ENCODE measurements around the gene GPR171. TPM values are rescaled to one million over a fixed set of nuclear protein-coding genes. Genes with fewer than 3 reads are reported as not detected.

The GPR171 gene, protein sequence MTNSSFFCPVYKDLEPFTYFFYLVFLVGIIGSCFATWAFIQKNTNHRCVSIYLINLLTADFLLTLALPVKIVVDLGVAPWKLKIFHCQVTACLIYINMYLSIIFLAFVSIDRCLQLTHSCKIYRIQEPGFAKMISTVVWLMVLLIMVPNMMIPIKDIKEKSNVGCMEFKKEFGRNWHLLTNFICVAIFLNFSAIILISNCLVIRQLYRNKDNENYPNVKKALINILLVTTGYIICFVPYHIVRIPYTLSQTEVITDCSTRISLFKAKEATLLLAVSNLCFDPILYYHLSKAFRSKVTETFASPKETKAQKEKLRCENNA
- total RNA-seq (2021) = 0.17 to 0.32 TPM in 2 of 3 replicates, not detected in the other
- not detected for Bru-seq, nascent RNA
- long read RNA-seq, experiment 1 = 0 reads
- long read RNA-seq, experiment 2 = 0 reads
- long read RNA-seq, experiment 3 = 0 reads

DNA sequence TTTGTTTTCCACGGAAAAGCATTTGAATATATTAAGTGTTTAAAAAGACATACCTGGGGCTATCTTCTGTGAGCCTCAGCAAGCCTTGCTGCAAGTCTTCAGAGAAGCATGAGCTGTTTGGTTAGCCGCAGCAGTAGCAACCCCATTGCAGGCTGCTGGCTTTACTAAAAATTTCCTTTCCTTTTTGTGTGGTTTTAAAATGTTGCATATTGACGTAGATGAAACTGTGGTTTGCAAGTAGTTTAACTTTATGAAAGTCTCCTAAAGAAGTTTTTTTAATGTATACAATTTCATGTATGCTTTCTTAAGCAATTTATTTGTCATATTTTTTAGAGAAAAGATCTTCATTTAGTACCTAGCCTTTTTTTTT, at the start of gene GPR171:
TSS of gene GPR171 (minus strand) at position 166 of the 370 bp plus-strand sequence. CDS start 3,830 bp downstream, outside the sequence.
- H3K27me3 Mint-ChIP-seq (ENCODE audit: low read depth) = no peaks in the 10 kb centered on the region
- H3K27ac Mint-ChIP-seq = no peak within 1 kb of the TSS
- ChIA-PET CTCF (no interaction called here), POLR2A (interaction anchor here (0.5 to 0.6 kb wide), 2 partner anchors 34 to 597 kb away, joined by 4 to 5 read pairs; no protein-coding TSS in a partner anchor)
- peaks cover 7% of the 10 kb centered on the region for H3K4me1 Mint-ChIP-seq
- TF ChIP-seq, protein P1, sequence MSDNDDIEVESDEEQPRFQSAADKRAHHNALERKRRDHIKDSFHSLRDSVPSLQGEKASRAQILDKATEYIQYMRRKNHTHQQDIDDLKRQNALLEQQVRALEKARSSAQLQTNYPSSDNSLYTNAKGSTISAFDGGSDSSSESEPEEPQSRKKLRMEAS (CRISPR knock-in tag; IDR thresholded peaks at IDR 0.05) = no peak
- TF ChIP-seq, protein P2, sequence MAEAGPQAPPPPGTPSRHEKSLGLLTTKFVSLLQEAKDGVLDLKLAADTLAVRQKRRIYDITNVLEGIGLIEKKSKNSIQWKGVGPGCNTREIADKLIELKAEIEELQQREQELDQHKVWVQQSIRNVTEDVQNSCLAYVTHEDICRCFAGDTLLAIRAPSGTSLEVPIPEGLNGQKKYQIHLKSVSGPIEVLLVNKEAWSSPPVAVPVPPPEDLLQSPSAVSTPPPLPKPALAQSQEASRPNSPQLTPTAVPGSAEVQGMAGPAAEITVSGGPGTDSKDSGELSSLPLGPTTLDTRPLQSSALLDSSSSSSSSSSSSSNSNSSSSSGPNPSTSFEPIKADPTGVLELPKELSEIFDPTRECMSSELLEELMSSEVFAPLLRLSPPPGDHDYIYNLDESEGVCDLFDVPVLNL (CRISPR knock-in tag; IDR thresholded peaks at IDR 0.05; ENCODE audit: borderline replicate concordance, low read depth) = no peak
- no peak for TF ChIP-seq GABPB1 (CRISPR knock-in tag; IDR thresholded peaks at IDR 0.05)
- no peak for TF ChIP-seq TEAD1 (CRISPR knock-in tag; IDR thresholded peaks at IDR 0.05)
- no peak for TF ChIP-seq RORB (CRISPR knock-in tag; IDR thresholded peaks at IDR 0.05)
- TF ChIP-seq NFATC4 (CRISPR knock-in tag; IDR thresholded peaks at IDR 0.05) = no peak
- no peak for TF ChIP-seq FOXJ3 (CRISPR knock-in tag; IDR thresholded peaks at IDR 0.05; ENCODE audit: borderline replicate concordance)
- TF ChIP-seq, protein P3, sequence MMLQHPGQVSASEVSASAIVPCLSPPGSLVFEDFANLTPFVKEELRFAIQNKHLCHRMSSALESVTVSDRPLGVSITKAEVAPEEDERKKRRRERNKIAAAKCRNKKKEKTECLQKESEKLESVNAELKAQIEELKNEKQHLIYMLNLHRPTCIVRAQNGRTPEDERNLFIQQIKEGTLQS (CRISPR knock-in tag; conservative IDR thresholded peaks at IDR 0.05) = no peak
- TF ChIP-seq, protein P4, sequence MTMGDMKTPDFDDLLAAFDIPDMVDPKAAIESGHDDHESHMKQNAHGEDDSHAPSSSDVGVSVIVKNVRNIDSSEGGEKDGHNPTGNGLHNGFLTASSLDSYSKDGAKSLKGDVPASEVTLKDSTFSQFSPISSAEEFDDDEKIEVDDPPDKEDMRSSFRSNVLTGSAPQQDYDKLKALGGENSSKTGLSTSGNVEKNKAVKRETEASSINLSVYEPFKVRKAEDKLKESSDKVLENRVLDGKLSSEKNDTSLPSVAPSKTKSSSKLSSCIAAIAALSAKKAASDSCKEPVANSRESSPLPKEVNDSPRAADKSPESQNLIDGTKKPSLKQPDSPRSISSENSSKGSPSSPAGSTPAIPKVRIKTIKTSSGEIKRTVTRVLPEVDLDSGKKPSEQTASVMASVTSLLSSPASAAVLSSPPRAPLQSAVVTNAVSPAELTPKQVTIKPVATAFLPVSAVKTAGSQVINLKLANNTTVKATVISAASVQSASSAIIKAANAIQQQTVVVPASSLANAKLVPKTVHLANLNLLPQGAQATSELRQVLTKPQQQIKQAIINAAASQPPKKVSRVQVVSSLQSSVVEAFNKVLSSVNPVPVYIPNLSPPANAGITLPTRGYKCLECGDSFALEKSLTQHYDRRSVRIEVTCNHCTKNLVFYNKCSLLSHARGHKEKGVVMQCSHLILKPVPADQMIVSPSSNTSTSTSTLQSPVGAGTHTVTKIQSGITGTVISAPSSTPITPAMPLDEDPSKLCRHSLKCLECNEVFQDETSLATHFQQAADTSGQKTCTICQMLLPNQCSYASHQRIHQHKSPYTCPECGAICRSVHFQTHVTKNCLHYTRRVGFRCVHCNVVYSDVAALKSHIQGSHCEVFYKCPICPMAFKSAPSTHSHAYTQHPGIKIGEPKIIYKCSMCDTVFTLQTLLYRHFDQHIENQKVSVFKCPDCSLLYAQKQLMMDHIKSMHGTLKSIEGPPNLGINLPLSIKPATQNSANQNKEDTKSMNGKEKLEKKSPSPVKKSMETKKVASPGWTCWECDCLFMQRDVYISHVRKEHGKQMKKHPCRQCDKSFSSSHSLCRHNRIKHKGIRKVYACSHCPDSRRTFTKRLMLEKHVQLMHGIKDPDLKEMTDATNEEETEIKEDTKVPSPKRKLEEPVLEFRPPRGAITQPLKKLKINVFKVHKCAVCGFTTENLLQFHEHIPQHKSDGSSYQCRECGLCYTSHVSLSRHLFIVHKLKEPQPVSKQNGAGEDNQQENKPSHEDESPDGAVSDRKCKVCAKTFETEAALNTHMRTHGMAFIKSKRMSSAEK (CRISPR knock-in tag; IDR thresholded peaks at IDR 0.05; ENCODE audit: borderline replicate concordance) = no peak
- TF ChIP-seq, protein P5, sequence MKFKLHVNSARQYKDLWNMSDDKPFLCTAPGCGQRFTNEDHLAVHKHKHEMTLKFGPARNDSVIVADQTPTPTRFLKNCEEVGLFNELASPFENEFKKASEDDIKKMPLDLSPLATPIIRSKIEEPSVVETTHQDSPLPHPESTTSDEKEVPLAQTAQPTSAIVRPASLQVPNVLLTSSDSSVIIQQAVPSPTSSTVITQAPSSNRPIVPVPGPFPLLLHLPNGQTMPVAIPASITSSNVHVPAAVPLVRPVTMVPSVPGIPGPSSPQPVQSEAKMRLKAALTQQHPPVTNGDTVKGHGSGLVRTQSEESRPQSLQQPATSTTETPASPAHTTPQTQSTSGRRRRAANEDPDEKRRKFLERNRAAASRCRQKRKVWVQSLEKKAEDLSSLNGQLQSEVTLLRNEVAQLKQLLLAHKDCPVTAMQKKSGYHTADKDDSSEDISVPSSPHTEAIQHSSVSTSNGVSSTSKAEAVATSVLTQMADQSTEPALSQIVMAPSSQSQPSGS (CRISPR knock-in tag; IDR thresholded peaks at IDR 0.05; ENCODE audit: borderline replicate concordance, low read depth) = no peak
- no peak for TF ChIP-seq ETV6 (CRISPR knock-in tag; IDR thresholded peaks at IDR 0.05)
- no peak for TF ChIP-seq CBFB (CRISPR knock-in tag; IDR thresholded peaks at IDR 0.05; ENCODE audit: low read depth)
- TF ChIP-seq GTF2I (CRISPR knock-in tag; conservative IDR thresholded peaks at IDR 0.05) = no peak
- no peak for TF ChIP-seq SMAD3 (CRISPR knock-in tag; IDR thresholded peaks at IDR 0.05; ENCODE audit: borderline replicate concordance)
- TF ChIP-seq ZNF416 (CRISPR knock-in tag; IDR thresholded peaks at IDR 0.05) = no peak
- H3K36me3 Mint-ChIP-seq = peaks cover 3% of the 10 kb centered on the region; the same call in 1 of the 2 replicates
- no peak within 1 kb of the TSS for H3K4me3 Mint-ChIP-seq
- DNase-seq (ENCODE audit: low spot score) (no peak), ATAC-seq (no peak)
- no peaks in the 10 kb centered on the region for H3K9me3 Mint-ChIP-seq

DNA sequence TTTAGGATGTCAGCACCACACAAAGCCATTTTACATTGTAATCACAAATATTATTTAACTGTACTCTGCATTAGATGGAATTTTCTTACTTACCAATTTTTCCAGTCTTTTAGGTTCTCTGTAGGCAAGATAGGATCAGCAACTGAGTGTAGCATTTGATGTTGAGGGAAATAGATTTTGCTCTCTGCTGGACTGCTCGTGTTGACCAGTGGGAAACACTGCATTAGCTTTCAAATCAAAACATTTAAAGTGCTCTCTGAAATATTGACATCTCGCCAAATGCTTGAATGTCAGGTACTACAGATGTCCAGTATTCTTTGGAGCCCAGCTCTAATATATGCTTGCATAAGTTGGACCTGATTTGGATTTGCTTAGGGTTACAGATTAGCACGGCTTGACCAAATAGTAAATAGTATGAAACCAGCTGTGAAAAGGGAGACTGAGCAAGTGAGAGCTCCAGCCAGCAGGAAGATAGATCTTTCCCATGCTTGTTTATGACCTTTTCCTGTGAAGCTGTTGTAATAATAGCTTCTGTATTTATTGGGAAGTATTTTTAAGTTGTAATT, 45.8 kb upstream of the GPR171 start:
- H3K9me3 Mint-ChIP-seq = no peaks in the 10 kb centered on the region
- DNase-seq (ENCODE audit: low spot score) (no peak), ATAC-seq (no peak)
- no peaks in the 10 kb centered on the region for H3K36me3 Mint-ChIP-seq
- ChIA-PET POLR2A (no interaction called here), CTCF (interaction anchor here (0.8 kb wide), 1 partner anchor 79 kb away, joined by 3 read pairs; no protein-coding TSS in a partner anchor)
- H3K27me3 Mint-ChIP-seq (ENCODE audit: low read depth) = no peaks in the 10 kb centered on the region
- H3K4me3 Mint-ChIP-seq = no peak overlapping the region
- no peaks in the 10 kb centered on the region for H3K4me1 Mint-ChIP-seq
- peak overlapping the region; percentile 38; the same call in 1 of the 2 replicates for H3K27ac Mint-ChIP-seq
- TF ChIP-seq CBFB (CRISPR knock-in tag; IDR thresholded peaks at IDR 0.05; ENCODE audit: low read depth) (no peak), GTF2I (CRISPR knock-in tag; conservative IDR thresholded peaks at IDR 0.05) (no peak), PRRX2 (CRISPR knock-in tag; IDR thresholded peaks at IDR 0.05) (no peak), SMAD3 (CRISPR knock-in tag; IDR thresholded peaks at IDR 0.05; ENCODE audit: borderline replicate concordance) (no peak), ZNF138 (CRISPR knock-in tag; conservative IDR thresholded peaks at IDR 0.05) (no peak), TCF7 (CRISPR knock-in tag; IDR thresholded peaks at IDR 0.05; ENCODE audit: low read depth) (no peak), NR2C2 (CRISPR knock-in tag; IDR thresholded peaks at IDR 0.05) (no peak), FOXK1 (CRISPR knock-in tag; IDR thresholded peaks at IDR 0.05) (no peak), GRHL2 (CRISPR knock-in tag; IDR thresholded peaks at IDR 0.05; ENCODE audit: insufficient replicate concordance, severe bottlenecking) (no peak)
- TF ChIP-seq, protein P6, sequence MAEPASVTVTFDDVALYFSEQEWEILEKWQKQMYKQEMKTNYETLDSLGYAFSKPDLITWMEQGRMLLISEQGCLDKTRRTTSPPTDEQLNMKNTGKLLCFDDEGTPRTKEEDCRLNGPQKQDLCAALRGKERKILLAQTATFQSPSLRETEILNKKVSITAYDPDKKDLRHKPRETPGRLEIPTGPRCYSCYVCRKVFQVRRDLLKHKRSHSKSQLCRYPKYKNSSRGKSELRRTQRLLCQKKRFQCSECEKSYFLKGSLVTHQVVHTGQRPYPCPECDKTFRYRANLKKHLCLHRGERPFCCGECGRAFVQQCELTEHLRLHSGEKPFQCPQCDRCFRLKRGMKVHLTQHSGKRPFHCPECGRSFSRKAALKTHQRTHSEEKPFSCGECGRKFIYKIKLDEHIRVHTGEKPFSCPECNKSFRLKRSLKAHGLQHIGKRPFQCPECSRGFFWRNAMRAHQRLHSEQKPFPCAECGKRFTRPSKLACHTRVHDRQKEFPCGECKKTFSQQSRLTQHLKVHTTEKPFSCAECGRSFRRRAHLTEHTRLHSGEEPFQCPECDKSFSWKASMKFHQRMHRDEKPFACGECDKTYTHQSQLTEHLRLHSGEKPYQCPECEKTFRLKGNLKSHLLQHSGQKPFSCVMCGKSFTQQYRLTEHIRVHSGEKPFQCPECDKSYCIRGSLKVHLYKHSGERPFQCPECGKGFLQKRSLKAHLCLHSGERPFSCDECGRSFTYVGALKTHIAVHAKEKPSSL (CRISPR knock-in tag; conservative IDR thresholded peaks at IDR 0.05) = no peak
- TF ChIP-seq, protein P7, sequence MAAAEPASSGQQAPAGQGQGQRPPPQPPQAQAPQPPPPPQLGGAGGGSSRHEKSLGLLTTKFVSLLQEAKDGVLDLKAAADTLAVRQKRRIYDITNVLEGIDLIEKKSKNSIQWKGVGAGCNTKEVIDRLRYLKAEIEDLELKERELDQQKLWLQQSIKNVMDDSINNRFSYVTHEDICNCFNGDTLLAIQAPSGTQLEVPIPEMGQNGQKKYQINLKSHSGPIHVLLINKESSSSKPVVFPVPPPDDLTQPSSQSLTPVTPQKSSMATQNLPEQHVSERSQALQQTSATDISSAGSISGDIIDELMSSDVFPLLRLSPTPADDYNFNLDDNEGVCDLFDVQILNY (CRISPR knock-in tag; IDR thresholded peaks at IDR 0.05) = no peak
